HUES64 (cell line): ENCODE data around the gene FGD4.
A peak's percentile ranks its signal among the peaks of the same experiment; 100 is the strongest.

ENCODE experiments used
- H3K27ac ChIP-seq: 2 replicates; pipeline ENCODE4 v1.7.0; 2013; ENCODE audit warnings: low read depth, low read length, inconsistent platforms
- H3K27me3 ChIP-seq: 2 replicates; pipeline ENCODE4 v1.6.1; 2013; ENCODE audit warnings: mild to moderate bottlenecking, low read length; ENCODE audit not compliant: insufficient read depth
- H3K36me3 ChIP-seq: 2 replicates; pipeline ENCODE4 v1.6.1; 2013; ENCODE audit warnings: mild to moderate bottlenecking, low read length; ENCODE audit not compliant: insufficient read depth
- H3K4me1 ChIP-seq: 2 replicates; pipeline ENCODE4 v1.6.1; 2013; ENCODE audit warnings: mild to moderate bottlenecking, low read length, moderate library complexity; ENCODE audit not compliant: insufficient read depth
- H3K4me3 ChIP-seq: 2 replicates; pipeline ENCODE4 v1.5.1; 2013; ENCODE audit warnings: mild to moderate bottlenecking, low read length, moderate library complexity
- H3K9ac ChIP-seq: 2 replicates; pipeline ENCODE4 v1.6.1; 2013; ENCODE audit warnings: mild to moderate bottlenecking, low read depth, low read length
- H3K9me3 ChIP-seq: 2 replicates; pipeline ENCODE4 v1.6.1; 2013; ENCODE audit warnings: low read depth, low read length; ENCODE audit not compliant: insufficient read depth
- WGBS: fragments of 150-250, 120-280 bp; methylation state at CpG from one replicate; pipeline ENCODE4 v1.1.7; 2013; ENCODE audit warnings: missing lambda C conversion rate; 5-methylcytosine and 5-hydroxymethylcytosine counted together

The FGD4 gene

GRCh38 chr12:32402946-32403345 lies 3.6 kb downstream of the FGD4 start:
- WGBS: 71% methylated on average over 1 of the region's 1 CpG
- H3K4me1 ChIP-seq: peaks cover 21% of the 10 kb centered on the region
- H3K36me3 ChIP-seq: peaks cover 9% of the 10 kb centered on the region
- no peaks in the 10 kb centered on the region for H3K9me3 ChIP-seq
- H3K9ac ChIP-seq: no peak overlapping the region
- no peak overlapping the region for H3K4me3 ChIP-seq
- no peaks in the 10 kb centered on the region for H3K27me3 ChIP-seq
- H3K27ac ChIP-seq: peak overlapping the region; percentile 32; the same call in 1 of the 2 replicates

- H3K4me3 ChIP-seq: no peak overlapping the region
- no peak overlapping the region for H3K9ac ChIP-seq
- H3K27ac ChIP-seq: no peak overlapping the region
- peaks cover 13% of the 10 kb centered on the region for H3K4me1 ChIP-seq
- H3K27me3 ChIP-seq: no peaks in the 10 kb centered on the region
- 98% methylated on average over 3 of the region's 3 CpGs for WGBS
- no peaks in the 10 kb centered on the region for H3K9me3 ChIP-seq
- H3K36me3 ChIP-seq: peaks cover 21% of the 10 kb centered on the region
These were observed 8.4 kb downstream of the FGD4 start for GRCh38 chr12:32407795-32408194.

GRCh38 chr12:32413412-32413811 lies 14.1 kb downstream of the FGD4 start:
- H3K36me3 ChIP-seq: peaks cover 10% of the 10 kb centered on the region
- 94% methylated on average over 3 of the region's 3 CpGs for WGBS
- H3K27ac ChIP-seq: no peak overlapping the region
- no peaks in the 10 kb centered on the region for H3K27me3 ChIP-seq
- no peak overlapping the region for H3K4me3 ChIP-seq
- H3K9ac ChIP-seq: no peak overlapping the region
- H3K4me1 ChIP-seq: peaks cover 11% of the 10 kb centered on the region; the same call in 1 of the 2 replicates
- H3K9me3 ChIP-seq: no peaks in the 10 kb centered on the region

GRCh38 chr12:32418221-32418620 lies 18.9 kb downstream of the FGD4 start:
- H3K27ac ChIP-seq: no peak overlapping the region; the same call in 1 of the 2 replicates
- peaks cover 11% of the 10 kb centered on the region; the same call in 1 of the 2 replicates for H3K36me3 ChIP-seq
- 94% methylated on average over 5 of the region's 5 CpGs for WGBS
- H3K9ac ChIP-seq: no peak overlapping the region
- H3K4me3 ChIP-seq: no peak overlapping the region
- no peaks in the 10 kb centered on the region for H3K27me3 ChIP-seq
- H3K4me1 ChIP-seq: peaks cover 32% of the 10 kb centered on the region
- no peaks in the 10 kb centered on the region for H3K9me3 ChIP-seq

- WGBS: 67% methylated on average over 5 of the region's 5 CpGs
- peak overlapping the region; percentile 9; the same call in 1 of the 2 replicates for H3K27ac ChIP-seq
These were observed 19.7 kb downstream of the FGD4 start for GRCh38 chr12:32418903-32419519.

GRCh38 chr12:32419520-32419960 lies 20.2 kb downstream of the FGD4 start:
- Histone ChIP-seq H3K27me3 (no peaks in the 10 kb centered on the region), H3K4me1 (peaks cover 32% of the 10 kb centered on the region), H3K9ac (no peak overlapping the region), H3K36me3 (peaks cover 11% of the 10 kb centered on the region; the same call in 1 of the 2 replicates), H3K27ac (peak overlapping the region; percentile 9; the same call in 1 of the 2 replicates), H3K4me3 (no peak overlapping the region), H3K9me3 (no peaks in the 10 kb centered on the region)
- WGBS: 24% methylated on average over 2 of the region's 2 CpGs

More at GRCh38 chr12:32418903-32419519, 19.7 kb downstream of the FGD4 start:
- H3K27me3 ChIP-seq: no peaks in the 10 kb centered on the region
- H3K36me3 ChIP-seq: peaks cover 11% of the 10 kb centered on the region; the same call in 1 of the 2 replicates
- H3K9me3 ChIP-seq: no peaks in the 10 kb centered on the region
- no peak overlapping the region for H3K9ac ChIP-seq
- H3K4me3 ChIP-seq: no peak overlapping the region
- peaks cover 32% of the 10 kb centered on the region for H3K4me1 ChIP-seq

GRCh38 chr12:32420356-32420755 lies 21.0 kb downstream of the FGD4 start:
- WGBS: 81% methylated on average over 2 of the region's 2 CpGs
- Histone ChIP-seq H3K27me3 (no peaks in the 10 kb centered on the region), H3K9ac (no peak overlapping the region), H3K4me1 (peaks cover 28% of the 10 kb centered on the region), H3K36me3 (peaks cover 11% of the 10 kb centered on the region; the same call in 1 of the 2 replicates), H3K27ac (no peak overlapping the region), H3K9me3 (no peaks in the 10 kb centered on the region), H3K4me3 (no peak overlapping the region)

GRCh38 chr12:32423559-32423958 lies 24.2 kb downstream of the FGD4 start:
- Histone ChIP-seq H3K27ac (no peak overlapping the region), H3K27me3 (no peaks in the 10 kb centered on the region), H3K36me3 (peaks cover 11% of the 10 kb centered on the region; the same call in 1 of the 2 replicates), H3K4me3 (no peak overlapping the region), H3K9ac (no peak overlapping the region), H3K4me1 (peaks cover 19% of the 10 kb centered on the region), H3K9me3 (0 out of 2 replicates have a peak, but pooled peaks cover 6% of the 10 kb centered on the region)

- Histone ChIP-seq H3K27ac (no peak overlapping the region), H3K9me3 (0 out of 2 replicates have a peak, but pooled peaks cover 6% of the 10 kb centered on the region), H3K9ac (no peak overlapping the region), H3K4me1 (peaks cover 23% of the 10 kb centered on the region), H3K4me3 (no peak overlapping the region), H3K36me3 (peaks cover 10% of the 10 kb centered on the region), H3K27me3 (no peaks in the 10 kb centered on the region)
- 95% methylated on average over 6 of the region's 6 CpGs for WGBS
These were observed 31.7 kb downstream of the FGD4 start for GRCh38 chr12:32431025-32431424.

GRCh38 chr12:32435921-32436705 lies 36.8 kb downstream of the FGD4 start:
- no peak overlapping the region; the same call in 1 of the 2 replicates for H3K27ac ChIP-seq
- WGBS: 93% methylated on average over 5 of the region's 7 CpGs
- H3K27me3 ChIP-seq: no peaks in the 10 kb centered on the region
- no peak overlapping the region for H3K9ac ChIP-seq
- no peaks in the 10 kb centered on the region for H3K9me3 ChIP-seq
- 0 out of 2 replicates have a peak, but pooled peaks cover 4% of the 10 kb centered on the region for H3K36me3 ChIP-seq
- peaks cover 34% of the 10 kb centered on the region for H3K4me1 ChIP-seq
- H3K4me3 ChIP-seq: no peak overlapping the region

- no peaks in the 10 kb centered on the region for H3K27me3 ChIP-seq
- WGBS: 81% methylated on average over 9 of the region's 9 CpGs
- peaks cover 40% of the 10 kb centered on the region for H3K4me1 ChIP-seq
- no peak overlapping the region for H3K9ac ChIP-seq
- H3K4me3 ChIP-seq: no peak overlapping the region
- H3K9me3 ChIP-seq: no peaks in the 10 kb centered on the region
- H3K36me3 ChIP-seq: 0 out of 2 replicates have a peak, but pooled peaks cover 4% of the 10 kb centered on the region
- H3K27ac ChIP-seq: peak overlapping the region; percentile 27; the same call in 1 of the 2 replicates
These were observed 37.7 kb downstream of the FGD4 start for GRCh38 chr12:32437095-32437515.
